ENCODE measurements around the gene NRCAM.

- TF ChIP-seq HNF4A (conservative IDR thresholded peaks at IDR 0.05) (no peak), GABPA (IDR thresholded peaks at IDR 0.05 in 1 of 2, conservative IDR thresholded peaks at IDR 0.05 in 1 of 2) (no peak), HNF4G (IDR thresholded peaks at IDR 0.05) (no peak), FOXA1 (IDR thresholded peaks at IDR 0.05) (no peak), JUND (IDR thresholded peaks at IDR 0.05) (no peak), SP1 (IDR thresholded peaks at IDR 0.05) (no peak), NR2F2 (IDR thresholded peaks at IDR 0.05) (no peak), TAF1 (conservative IDR thresholded peaks at IDR 0.05) (no peak), FOXA2 (IDR thresholded peaks at IDR 0.05) (no peak), YY1 (IDR thresholded peaks at IDR 0.05) (no peak)
- TF ChIP-seq, protein P1, sequence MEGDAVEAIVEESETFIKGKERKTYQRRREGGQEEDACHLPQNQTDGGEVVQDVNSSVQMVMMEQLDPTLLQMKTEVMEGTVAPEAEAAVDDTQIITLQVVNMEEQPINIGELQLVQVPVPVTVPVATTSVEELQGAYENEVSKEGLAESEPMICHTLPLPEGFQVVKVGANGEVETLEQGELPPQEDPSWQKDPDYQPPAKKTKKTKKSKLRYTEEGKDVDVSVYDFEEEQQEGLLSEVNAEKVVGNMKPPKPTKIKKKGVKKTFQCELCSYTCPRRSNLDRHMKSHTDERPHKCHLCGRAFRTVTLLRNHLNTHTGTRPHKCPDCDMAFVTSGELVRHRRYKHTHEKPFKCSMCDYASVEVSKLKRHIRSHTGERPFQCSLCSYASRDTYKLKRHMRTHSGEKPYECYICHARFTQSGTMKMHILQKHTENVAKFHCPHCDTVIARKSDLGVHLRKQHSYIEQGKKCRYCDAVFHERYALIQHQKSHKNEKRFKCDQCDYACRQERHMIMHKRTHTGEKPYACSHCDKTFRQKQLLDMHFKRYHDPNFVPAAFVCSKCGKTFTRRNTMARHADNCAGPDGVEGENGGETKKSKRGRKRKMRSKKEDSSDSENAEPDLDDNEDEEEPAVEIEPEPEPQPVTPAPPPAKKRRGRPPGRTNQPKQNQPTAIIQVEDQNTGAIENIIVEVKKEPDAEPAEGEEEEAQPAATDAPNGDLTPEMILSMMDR (IDR thresholded peaks at IDR 0.05; ENCODE audit: low read depth, low read length, missing input control), result no peak
- TF ChIP-seq, protein P2, sequence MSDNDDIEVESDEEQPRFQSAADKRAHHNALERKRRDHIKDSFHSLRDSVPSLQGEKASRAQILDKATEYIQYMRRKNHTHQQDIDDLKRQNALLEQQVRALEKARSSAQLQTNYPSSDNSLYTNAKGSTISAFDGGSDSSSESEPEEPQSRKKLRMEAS (IDR thresholded peaks at IDR 0.05), result no peak
- TF ChIP-seq, protein P3, sequence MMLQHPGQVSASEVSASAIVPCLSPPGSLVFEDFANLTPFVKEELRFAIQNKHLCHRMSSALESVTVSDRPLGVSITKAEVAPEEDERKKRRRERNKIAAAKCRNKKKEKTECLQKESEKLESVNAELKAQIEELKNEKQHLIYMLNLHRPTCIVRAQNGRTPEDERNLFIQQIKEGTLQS (IDR thresholded peaks at IDR 0.05), result no peak
These were observed 145.9 kb downstream of the NRCAM start for GRCh38 chr7:108310351-108310750.

Measured in liver (tissue), 3 donors.